Measurements from ENCODE around the gene NUTM1.
"Not testable (repeated sequence)": the region's sequence is repeated elsewhere in the genome, so short reads cannot be mapped to it uniquely, and the experiment has no call there.

NUTM1 gene

GRCh38 chr15:34347951-34348638 is 5.0 kb downstream of the NUTM1 start:
- DNase-seq = no peak
- Histone ChIP-seq H3K36me3 (ENCODE audit: control insufficient read depth in 4 of 4, insufficient read depth in 4 of 4, low read length in 3 of 4) (no peaks in the 10 kb centered on the region), H3K4me3 (ENCODE audit: control insufficient read depth in 1 of 7, extremely low read depth in 1 of 7, insufficient read depth in 4 of 7, low read depth in 2 of 7, low read length in 6 of 7) (no peak overlapping the region), H3K9me3 (ENCODE audit: control extremely low read depth in 1 of 5, control insufficient read depth in 4 of 5, insufficient read depth in 2 of 5, low read depth in 1 of 5, low read length in 4 of 5) (no peaks in the 10 kb centered on the region), H3K4me1 (ENCODE audit: control extremely low read depth in 1 of 4, control insufficient read depth in 4 of 4, insufficient read depth in 4 of 4, low read length in 3 of 4) (no peaks in the 10 kb centered on the region), H3K27ac (ENCODE audit: insufficient read depth in 1 of 2, low read depth in 1 of 2, low read length in 2 of 2, poor library complexity in 1 of 2, severe bottlenecking in 2 of 2) (no peak overlapping the region), H3K27me3 (replicated peaks in 2 of 5; ENCODE audit: control insufficient read depth in 4 of 5, insufficient read depth in 5 of 5, low read length in 4 of 5) (no peaks in the 10 kb centered on the region)
- POLR2A ChIA-PET = no interaction called here
- 90% methylated on average over 13 of the region's 13 CpGs for WGBS (ENCODE audit: insufficient coverage)
- CTCF ChIA-PET = interaction anchor here (1.0 to 1.2 kb wide), 2 partner anchors 12 to 20 kb away, joined by 3 to 6 read pairs; partner anchors contain the start of gene LPCAT4

- no peaks in the 10 kb centered on the region for H3K27me3 ChIP-seq (replicated peaks in 2 of 5; ENCODE audit: control insufficient read depth in 4 of 5, insufficient read depth in 5 of 5, low read length in 4 of 5)
- WGBS (ENCODE audit: insufficient coverage) = 100% methylated on average over 1 of the region's 1 CpG
- H3K36me3 ChIP-seq (ENCODE audit: control insufficient read depth in 4 of 4, insufficient read depth in 4 of 4, low read length in 3 of 4) = no peaks in the 10 kb centered on the region
- POLR2A ChIA-PET = no interaction called here
- DNase-seq = no peak
- no peak overlapping the region for H3K27ac ChIP-seq (ENCODE audit: insufficient read depth in 1 of 2, low read depth in 1 of 2, low read length in 2 of 2, poor library complexity in 1 of 2, severe bottlenecking in 2 of 2)
- H3K9me3 ChIP-seq (ENCODE audit: control extremely low read depth in 1 of 5, control insufficient read depth in 4 of 5, insufficient read depth in 2 of 5, low read depth in 1 of 5, low read length in 4 of 5) = no peaks in the 10 kb centered on the region
- no peaks in the 10 kb centered on the region for H3K4me1 ChIP-seq (ENCODE audit: control extremely low read depth in 1 of 4, control insufficient read depth in 4 of 4, insufficient read depth in 4 of 4, low read length in 3 of 4)
- no peak overlapping the region for H3K4me3 ChIP-seq (ENCODE audit: control insufficient read depth in 1 of 7, extremely low read depth in 1 of 7, insufficient read depth in 4 of 7, low read depth in 2 of 7, low read length in 6 of 7)
- CTCF ChIA-PET = interaction anchor here (1.0 to 1.2 kb wide), 2 partner anchors 11 to 19 kb away, joined by 3 to 6 read pairs; partner anchors contain the start of gene LPCAT4
Observed at GRCh38 chr15:34348735-34349300, 5.7 kb downstream of the NUTM1 start.

- Histone ChIP-seq H3K27ac (ENCODE audit: insufficient read depth in 1 of 2, low read depth in 1 of 2, low read length in 2 of 2, poor library complexity in 1 of 2, severe bottlenecking in 2 of 2) (no peak overlapping the region), H3K27me3 (replicated peaks in 2 of 5; ENCODE audit: control insufficient read depth in 4 of 5, insufficient read depth in 5 of 5, low read length in 4 of 5) (no peaks in the 10 kb centered on the region), H3K4me3 (ENCODE audit: control insufficient read depth in 1 of 7, extremely low read depth in 1 of 7, insufficient read depth in 4 of 7, low read depth in 2 of 7, low read length in 6 of 7) (no peak overlapping the region), H3K9me3 (ENCODE audit: control extremely low read depth in 1 of 5, control insufficient read depth in 4 of 5, insufficient read depth in 2 of 5, low read depth in 1 of 5, low read length in 4 of 5) (no peaks in the 10 kb centered on the region), H3K36me3 (ENCODE audit: control insufficient read depth in 4 of 4, insufficient read depth in 4 of 4, low read length in 3 of 4) (peaks cover 0 to 6% (median 2%) of the 10 kb centered on the region in 4 experiments), H3K4me1 (ENCODE audit: control extremely low read depth in 1 of 4, control insufficient read depth in 4 of 4, insufficient read depth in 4 of 4, low read length in 3 of 4) (no peaks in the 10 kb centered on the region)
- ChIA-PET POLR2A (no interaction called here), CTCF (no interaction called here)
- no peak for DNase-seq
- 93% methylated on average over 4 of the region's 4 CpGs for WGBS (ENCODE audit: insufficient coverage)
Observed at GRCh38 chr15:34349769-34350168, 6.7 kb downstream of the NUTM1 start.

- WGBS (ENCODE audit: insufficient coverage) = 98% methylated on average over 7 of the region's 12 CpGs
- CTCF ChIA-PET = interaction anchor here (1.4 to 1.8 kb wide), 2 partner anchors 9 to 15 kb away, joined by 5 to 7 read pairs; partner anchors contain the start of gene LPCAT4
- peaks cover 5 to 36% (median 25%) of the 10 kb centered on the region in 4 experiments for H3K36me3 ChIP-seq (ENCODE audit: control insufficient read depth in 4 of 4, insufficient read depth in 4 of 4, low read length in 3 of 4)
- POLR2A ChIA-PET; H3K9me3 ChIP-seq (ENCODE audit: control extremely low read depth in 1 of 5, control insufficient read depth in 4 of 5, insufficient read depth in 2 of 5, low read depth in 1 of 5, low read length in 4 of 5); H3K4me1 ChIP-seq (ENCODE audit: control extremely low read depth in 1 of 4, control insufficient read depth in 4 of 4, insufficient read depth in 4 of 4, low read length in 3 of 4); H3K27ac ChIP-seq (ENCODE audit: insufficient read depth in 1 of 2, low read depth in 1 of 2, low read length in 2 of 2, poor library complexity in 1 of 2, severe bottlenecking in 2 of 2); H3K27me3 ChIP-seq (replicated peaks in 2 of 5; ENCODE audit: control insufficient read depth in 4 of 5, insufficient read depth in 5 of 5, low read length in 4 of 5); H3K4me3 ChIP-seq (ENCODE audit: control insufficient read depth in 1 of 7, extremely low read depth in 1 of 7, insufficient read depth in 4 of 7, low read depth in 2 of 7, low read length in 6 of 7); DNase-seq: not testable (repeated sequence)
Observed at GRCh38 chr15:34352996-34353395, 9.9 kb downstream of the NUTM1 start.

GRCh38 chr15:34353627-34354026 is 10.5 kb downstream of the NUTM1 start:
- ChIA-PET POLR2A (no interaction called here), CTCF (interaction anchor here (1.4 to 1.8 kb wide), 2 partner anchors 8 to 14 kb away, joined by 5 to 7 read pairs; partner anchors contain the start of gene LPCAT4)
- Histone ChIP-seq H3K4me1 (ENCODE audit: control extremely low read depth in 1 of 4, control insufficient read depth in 4 of 4, insufficient read depth in 4 of 4, low read length in 3 of 4) (no peaks in the 10 kb centered on the region), H3K27me3 (replicated peaks in 2 of 5; ENCODE audit: control insufficient read depth in 4 of 5, insufficient read depth in 5 of 5, low read length in 4 of 5) (no peaks in the 10 kb centered on the region), H3K9me3 (ENCODE audit: control extremely low read depth in 1 of 5, control insufficient read depth in 4 of 5, insufficient read depth in 2 of 5, low read depth in 1 of 5, low read length in 4 of 5) (no peaks in the 10 kb centered on the region), H3K27ac (ENCODE audit: insufficient read depth in 1 of 2, low read depth in 1 of 2, low read length in 2 of 2, poor library complexity in 1 of 2, severe bottlenecking in 2 of 2) (no peak overlapping the region), H3K36me3 (ENCODE audit: control insufficient read depth in 4 of 4, insufficient read depth in 4 of 4, low read length in 3 of 4) (peaks cover 5 to 42% (median 31%) of the 10 kb centered on the region in 4 experiments), H3K4me3 (ENCODE audit: control insufficient read depth in 1 of 7, extremely low read depth in 1 of 7, insufficient read depth in 4 of 7, low read depth in 2 of 7, low read length in 6 of 7) (no peak overlapping the region)
- DNase-seq = no peak
- 100% methylated on average over 1 of the region's 2 CpGs for WGBS (ENCODE audit: insufficient coverage)

GRCh38 chr15:34354286-34354685 is 11.2 kb downstream of the NUTM1 start:
- Histone ChIP-seq H3K27ac (ENCODE audit: insufficient read depth in 1 of 2, low read depth in 1 of 2, low read length in 2 of 2, poor library complexity in 1 of 2, severe bottlenecking in 2 of 2) (no peak overlapping the region), H3K9me3 (ENCODE audit: control extremely low read depth in 1 of 5, control insufficient read depth in 4 of 5, insufficient read depth in 2 of 5, low read depth in 1 of 5, low read length in 4 of 5) (no peaks in the 10 kb centered on the region), H3K4me1 (ENCODE audit: control extremely low read depth in 1 of 4, control insufficient read depth in 4 of 4, insufficient read depth in 4 of 4, low read length in 3 of 4) (no peaks in the 10 kb centered on the region), H3K4me3 (ENCODE audit: control insufficient read depth in 1 of 7, extremely low read depth in 1 of 7, insufficient read depth in 4 of 7, low read depth in 2 of 7, low read length in 6 of 7) (no peak overlapping the region), H3K36me3 (ENCODE audit: control insufficient read depth in 4 of 4, insufficient read depth in 4 of 4, low read length in 3 of 4) (peaks cover 5 to 47% (median 36%) of the 10 kb centered on the region in 4 experiments), H3K27me3 (replicated peaks in 2 of 5; ENCODE audit: control insufficient read depth in 4 of 5, insufficient read depth in 5 of 5, low read length in 4 of 5) (no peaks in the 10 kb centered on the region)
- POLR2A ChIA-PET = no interaction called here
- CTCF ChIA-PET = interaction anchor here (1.6 to 5.1 kb wide), 2 partner anchors 11 to 13 kb away, joined by 5 to 34 read pairs; partner anchors contain the start of genes LPCAT4 and NUTM1
- WGBS (ENCODE audit: insufficient coverage) = 89% methylated on average over 6 of the region's 7 CpGs
- DNase-seq = no peak

GRCh38 chr15:34355241-34355640 is 12.1 kb downstream of the NUTM1 start:
- ChIA-PET POLR2A (no interaction called here), CTCF (interaction anchor here (1.6 to 5.1 kb wide), 2 partner anchors 12 kb away, joined by 5 to 34 read pairs; partner anchors contain the start of genes LPCAT4 and NUTM1)
- H3K4me3 ChIP-seq (ENCODE audit: control insufficient read depth in 1 of 7, extremely low read depth in 1 of 7, insufficient read depth in 4 of 7, low read depth in 2 of 7, low read length in 6 of 7) = no peak overlapping the region
- WGBS (ENCODE audit: insufficient coverage) = 100% methylated on average over 6 of the region's 9 CpGs
- peaks cover 5 to 56% (median 42%) of the 10 kb centered on the region in 4 experiments for H3K36me3 ChIP-seq (ENCODE audit: control insufficient read depth in 4 of 4, insufficient read depth in 4 of 4, low read length in 3 of 4)
- no peaks in the 10 kb centered on the region for H3K9me3 ChIP-seq (ENCODE audit: control extremely low read depth in 1 of 5, control insufficient read depth in 4 of 5, insufficient read depth in 2 of 5, low read depth in 1 of 5, low read length in 4 of 5)
- DNase-seq = no peak
- H3K27me3 ChIP-seq (replicated peaks in 2 of 5; ENCODE audit: control insufficient read depth in 4 of 5, insufficient read depth in 5 of 5, low read length in 4 of 5) = no peaks in the 10 kb centered on the region
- H3K4me1 ChIP-seq (ENCODE audit: control extremely low read depth in 1 of 4, control insufficient read depth in 4 of 4, insufficient read depth in 4 of 4, low read length in 3 of 4) = no peaks in the 10 kb centered on the region
- no peak overlapping the region for H3K27ac ChIP-seq (ENCODE audit: insufficient read depth in 1 of 2, low read depth in 1 of 2, low read length in 2 of 2, poor library complexity in 1 of 2, severe bottlenecking in 2 of 2)

Measured in common myeloid progenitor, CD34-positive (primary cell).